Measurements from ENCODE around the gene SP140L.
"Not testable (repeated sequence)": the region's sequence is repeated elsewhere in the genome, so short reads cannot be mapped to it uniquely, and the experiment has no call there.

The SP140L gene

DNA sequence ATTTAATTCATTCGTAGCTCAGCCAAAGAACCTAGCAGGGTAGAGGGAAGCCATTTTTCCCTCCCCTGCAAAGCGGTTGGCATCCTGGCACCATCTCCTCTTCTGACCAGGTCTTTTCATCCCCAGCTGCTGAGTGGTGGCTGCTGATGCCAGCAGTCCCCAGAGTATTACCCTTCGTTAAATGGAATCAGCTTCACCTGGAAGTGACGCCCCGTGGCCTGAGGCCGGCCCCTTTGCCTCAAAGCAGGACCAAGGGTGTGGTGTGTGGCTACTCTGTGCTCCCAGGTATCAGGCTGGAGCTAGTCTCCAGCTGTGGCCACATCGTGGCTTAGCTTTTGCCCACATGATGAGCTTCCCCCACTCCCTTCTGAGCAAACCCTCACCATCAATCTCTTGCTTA lies 76.8 kb downstream of the SP140L start:
- no peaks in the 10 kb centered on the region for H3K36me3 ChIP-seq (replicated peaks; ENCODE audit: low read depth, low read length)
- TF ChIP-seq CTCF (IDR thresholded peaks at IDR 0.05; ENCODE audit: low read depth, low read length) = no peak
- no peak for TF ChIP-seq EZH2phosphoT487 (IDR thresholded peaks at IDR 0.05; ENCODE audit: low read depth)
- no peaks in the 10 kb centered on the region for H3K27me3 ChIP-seq (ENCODE audit: low read depth, low read length)
- no peak overlapping the region for H3K27ac ChIP-seq (ENCODE audit: low read length)
- no peaks in the 10 kb centered on the region for H3K79me2 ChIP-seq (ENCODE audit: low read length)
- H3K9me3 ChIP-seq (ENCODE audit: insufficient read depth, low read length) = no peaks in the 10 kb centered on the region
- H3K4me2 ChIP-seq (ENCODE audit: low read length) = no peak overlapping the region
- H3K4me1 ChIP-seq (ENCODE audit: low read length) = no peaks in the 10 kb centered on the region
- H4K20me1 ChIP-seq (ENCODE audit: insufficient read depth, low read length) = no peaks in the 10 kb centered on the region
- no peak overlapping the region for H3K9ac ChIP-seq (ENCODE audit: low read length)
- H2AFZ ChIP-seq (ENCODE audit: low read depth, low read length) = no peak overlapping the region
- H3K4me3 ChIP-seq (ENCODE audit: low read length) = no peak overlapping the region

DNA sequence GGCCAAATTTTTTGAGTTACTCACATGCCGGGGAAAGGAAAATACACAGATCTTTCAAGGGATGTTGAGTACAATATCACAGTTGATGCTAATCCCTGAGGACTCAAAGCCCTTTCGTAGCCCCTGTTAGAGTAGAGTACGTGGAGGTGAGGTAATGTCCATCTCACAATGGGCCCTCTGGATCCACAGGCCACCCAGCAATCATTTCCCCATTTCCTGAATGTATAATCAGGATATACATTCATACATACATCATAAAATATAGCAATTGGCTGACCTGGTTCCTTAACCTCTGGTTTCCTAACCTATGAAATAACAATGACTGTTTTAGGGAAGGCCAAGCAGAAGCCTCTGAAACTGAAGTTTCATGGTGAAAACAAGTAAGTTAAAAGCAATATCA lies 78.8 kb downstream of the SP140L start:
- H3K27ac ChIP-seq (ENCODE audit: low read length) = no peak overlapping the region
- H3K4me1 ChIP-seq (ENCODE audit: low read length) = peaks cover 9% of the 10 kb centered on the region
- H3K4me3 ChIP-seq (ENCODE audit: low read length) = no peak overlapping the region
- no peak for TF ChIP-seq EZH2phosphoT487 (IDR thresholded peaks at IDR 0.05; ENCODE audit: low read depth)
- TF ChIP-seq CTCF (IDR thresholded peaks at IDR 0.05; ENCODE audit: low read depth, low read length) = no peak
- no peaks in the 10 kb centered on the region for H4K20me1 ChIP-seq (ENCODE audit: insufficient read depth, low read length)
- no peaks in the 10 kb centered on the region for H3K9me3 ChIP-seq (ENCODE audit: insufficient read depth, low read length)
- H3K4me2 ChIP-seq (ENCODE audit: low read length) = no peak overlapping the region
- no peak overlapping the region for H2AFZ ChIP-seq (ENCODE audit: low read depth, low read length)
- no peaks in the 10 kb centered on the region for H3K27me3 ChIP-seq (ENCODE audit: low read depth, low read length)
- no peaks in the 10 kb centered on the region for H3K36me3 ChIP-seq (replicated peaks; ENCODE audit: low read depth, low read length)
- no peaks in the 10 kb centered on the region for H3K79me2 ChIP-seq (ENCODE audit: low read length)
- H3K9ac ChIP-seq (ENCODE audit: low read length) = no peak overlapping the region

DNA sequence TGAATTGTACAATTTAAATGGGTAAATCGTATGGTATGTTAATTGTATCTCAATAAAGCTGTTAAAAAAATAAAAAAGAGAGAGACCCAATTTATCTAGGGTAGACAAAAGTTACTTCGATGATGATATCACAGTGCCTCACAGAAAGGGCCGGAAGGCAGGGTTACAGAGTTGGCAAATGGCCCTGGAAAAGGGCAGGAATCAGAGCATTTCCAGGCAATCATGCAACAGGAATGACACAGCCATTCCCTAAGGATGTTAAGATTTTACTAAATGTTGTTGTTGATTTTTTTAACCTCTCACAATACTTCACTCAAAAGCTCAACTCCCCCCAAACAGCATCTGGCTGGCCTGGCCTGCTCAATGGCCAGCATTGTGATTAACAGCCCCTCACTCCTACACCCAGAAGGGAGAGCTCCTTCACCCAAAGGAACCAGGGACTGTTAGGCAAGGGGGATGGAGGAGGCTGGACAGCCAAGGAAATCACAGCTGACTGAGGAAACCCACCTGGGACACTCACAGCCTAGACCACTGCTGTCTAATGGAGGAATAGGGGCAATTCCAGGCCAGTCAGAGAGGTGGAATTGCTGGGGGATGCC lies 81.3 kb downstream of the SP140L start:
- Histone ChIP-seq H4K20me1 (ENCODE audit: insufficient read depth, low read length) (no peaks in the 10 kb centered on the region), H3K79me2 (ENCODE audit: low read length) (no peaks in the 10 kb centered on the region), H3K27me3 (ENCODE audit: low read depth, low read length) (no peaks in the 10 kb centered on the region), H3K4me1 (ENCODE audit: low read length) (peaks cover 20% of the 10 kb centered on the region), H3K9me3 (ENCODE audit: insufficient read depth, low read length) (no peaks in the 10 kb centered on the region), H3K36me3 (replicated peaks; ENCODE audit: low read depth, low read length) (no peaks in the 10 kb centered on the region), H3K4me3 (ENCODE audit: low read length) (no peak overlapping the region), H3K9ac (ENCODE audit: low read length) (no peak overlapping the region), H2AFZ (ENCODE audit: low read depth, low read length) (no peak overlapping the region), H3K27ac (ENCODE audit: low read length) (no peak overlapping the region), H3K4me2 (ENCODE audit: low read length) (no peak overlapping the region)
- no peak for TF ChIP-seq CTCF (IDR thresholded peaks at IDR 0.05; ENCODE audit: low read depth, low read length)

- not testable (repeated sequence) for H3K79me2 ChIP-seq (ENCODE audit: low read length); H3K4me3 ChIP-seq (ENCODE audit: low read length); H3K9me3 ChIP-seq (ENCODE audit: insufficient read depth, low read length); H4K20me1 ChIP-seq (ENCODE audit: insufficient read depth, low read length); H3K27ac ChIP-seq (ENCODE audit: low read length); H3K27me3 ChIP-seq (ENCODE audit: low read depth, low read length); H3K4me2 ChIP-seq (ENCODE audit: low read length); H3K9ac ChIP-seq (ENCODE audit: low read length); H2AFZ ChIP-seq (ENCODE audit: low read depth, low read length); H3K36me3 ChIP-seq (replicated peaks; ENCODE audit: low read depth, low read length)
- H3K4me1 ChIP-seq (ENCODE audit: low read length) = peaks cover 20% of the 10 kb centered on the region
Measured at GRCh38 chr2:230409316-230409715, 82.3 kb downstream of the SP140L start.

- Histone ChIP-seq H3K27me3 (ENCODE audit: low read depth, low read length) (no peaks in the 10 kb centered on the region), H3K4me1 (ENCODE audit: low read length) (peaks cover 20% of the 10 kb centered on the region), H3K4me3 (ENCODE audit: low read length) (no peak overlapping the region), H3K9me3 (ENCODE audit: insufficient read depth, low read length) (no peaks in the 10 kb centered on the region), H3K4me2 (ENCODE audit: low read length) (no peak overlapping the region), H3K27ac (ENCODE audit: low read length) (no peak overlapping the region), H3K36me3 (replicated peaks; ENCODE audit: low read depth, low read length) (no peaks in the 10 kb centered on the region), H2AFZ (ENCODE audit: low read depth, low read length) (no peak overlapping the region), H3K9ac (ENCODE audit: low read length) (no peak overlapping the region), H4K20me1 (ENCODE audit: insufficient read depth, low read length) (no peaks in the 10 kb centered on the region), H3K79me2 (ENCODE audit: low read length) (no peaks in the 10 kb centered on the region)
- TF ChIP-seq EZH2phosphoT487 (IDR thresholded peaks at IDR 0.05; ENCODE audit: low read depth) = no peak
- no peak for TF ChIP-seq CTCF (IDR thresholded peaks at IDR 0.05; ENCODE audit: low read depth, low read length)
Measured at GRCh38 chr2:230410263-230410662, 83.3 kb downstream of the SP140L start.

All from OCI-LY3 (cell line).